ENCODE measurements around the gene RAD51B.

RAD51B gene

GRCh38 chr14:68587931-68588330 lies 768.4 kb downstream of the RAD51B start:
- ChIA-PET POLR2A (no interaction called here), CTCF (interaction anchor here (0.6 to 0.8 kb wide), 2 partner anchors 20 to 138 kb away, joined by 3 to 5 read pairs; no protein-coding TSS in a partner anchor)
- Histone ChIP-seq H3K9me3 (ENCODE audit: control insufficient read depth, insufficient read depth, low read depth, low read length) (no peaks in the 10 kb centered on the region), H3K36me3 (ENCODE audit: control insufficient read depth in 2 of 2, insufficient read depth in 1 of 2, low read length in 2 of 2) (no peaks in the 10 kb centered on the region), H3K27ac (ENCODE audit: extremely low read depth, low read depth, low read length) (no peak overlapping the region), H3K4me3 (ENCODE audit: low read depth, low read length) (no peak overlapping the region), H3K4me1 (ENCODE audit: control insufficient read depth, insufficient read depth, low read length) (no peaks in the 10 kb centered on the region; the same call in 1 of the 2 replicates)
- TF ChIP-seq ZNF530 (tag by site-specific recombination; IDR thresholded peaks at IDR 0.05; ENCODE audit: low read depth) (no peak), ZNF473 (tag by site-specific recombination; IDR thresholded peaks at IDR 0.05) (no peak), ZNF324 (tag by site-specific recombination; IDR thresholded peaks at IDR 0.05) (no peak), KLF1 (tag by site-specific recombination; IDR thresholded peaks at IDR 0.05) (no peak), MYNN (tag by site-specific recombination; IDR thresholded peaks at IDR 0.05; ENCODE audit: borderline replicate concordance) (no peak), ZBTB8A (tag by site-specific recombination; IDR thresholded peaks at IDR 0.05) (no peak), ZNF48 (tag by site-specific recombination; IDR thresholded peaks at IDR 0.05) (no peak), ZNF560 (tag by site-specific recombination; IDR thresholded peaks at IDR 0.05; ENCODE audit: borderline replicate concordance) (no peak), PRDM10 (tag by site-specific recombination; IDR thresholded peaks at IDR 0.05) (no peak), PRDM1 (tag by site-specific recombination; IDR thresholded peaks at IDR 0.05) (no peak), ZBTB21 (tag by site-specific recombination; IDR thresholded peaks at IDR 0.05) (no peak), ZBTB17 (tag by site-specific recombination; IDR thresholded peaks at IDR 0.05) (no peak), ZNF843 (tag by site-specific recombination; IDR thresholded peaks at IDR 0.05) (no peak), ZNF510 (tag by site-specific recombination; IDR thresholded peaks at IDR 0.05; ENCODE audit: insufficient replicate concordance) (no peak)
- TF ChIP-seq, protein P1, sequence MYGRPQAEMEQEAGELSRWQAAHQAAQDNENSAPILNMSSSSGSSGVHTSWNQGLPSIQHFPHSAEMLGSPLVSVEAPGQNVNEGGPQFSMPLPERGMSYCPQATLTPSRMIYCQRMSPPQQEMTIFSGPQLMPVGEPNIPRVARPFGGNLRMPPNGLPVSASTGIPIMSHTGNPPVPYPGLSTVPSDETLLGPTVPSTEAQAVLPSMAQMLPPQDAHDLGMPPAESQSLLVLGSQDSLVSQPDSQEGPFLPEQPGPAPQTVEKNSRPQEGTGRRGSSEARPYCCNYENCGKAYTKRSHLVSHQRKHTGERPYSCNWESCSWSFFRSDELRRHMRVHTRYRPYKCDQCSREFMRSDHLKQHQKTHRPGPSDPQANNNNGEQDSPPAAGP (tag by site-specific recombination; IDR thresholded peaks at IDR 0.05): no peak
- TF ChIP-seq, protein P2, sequence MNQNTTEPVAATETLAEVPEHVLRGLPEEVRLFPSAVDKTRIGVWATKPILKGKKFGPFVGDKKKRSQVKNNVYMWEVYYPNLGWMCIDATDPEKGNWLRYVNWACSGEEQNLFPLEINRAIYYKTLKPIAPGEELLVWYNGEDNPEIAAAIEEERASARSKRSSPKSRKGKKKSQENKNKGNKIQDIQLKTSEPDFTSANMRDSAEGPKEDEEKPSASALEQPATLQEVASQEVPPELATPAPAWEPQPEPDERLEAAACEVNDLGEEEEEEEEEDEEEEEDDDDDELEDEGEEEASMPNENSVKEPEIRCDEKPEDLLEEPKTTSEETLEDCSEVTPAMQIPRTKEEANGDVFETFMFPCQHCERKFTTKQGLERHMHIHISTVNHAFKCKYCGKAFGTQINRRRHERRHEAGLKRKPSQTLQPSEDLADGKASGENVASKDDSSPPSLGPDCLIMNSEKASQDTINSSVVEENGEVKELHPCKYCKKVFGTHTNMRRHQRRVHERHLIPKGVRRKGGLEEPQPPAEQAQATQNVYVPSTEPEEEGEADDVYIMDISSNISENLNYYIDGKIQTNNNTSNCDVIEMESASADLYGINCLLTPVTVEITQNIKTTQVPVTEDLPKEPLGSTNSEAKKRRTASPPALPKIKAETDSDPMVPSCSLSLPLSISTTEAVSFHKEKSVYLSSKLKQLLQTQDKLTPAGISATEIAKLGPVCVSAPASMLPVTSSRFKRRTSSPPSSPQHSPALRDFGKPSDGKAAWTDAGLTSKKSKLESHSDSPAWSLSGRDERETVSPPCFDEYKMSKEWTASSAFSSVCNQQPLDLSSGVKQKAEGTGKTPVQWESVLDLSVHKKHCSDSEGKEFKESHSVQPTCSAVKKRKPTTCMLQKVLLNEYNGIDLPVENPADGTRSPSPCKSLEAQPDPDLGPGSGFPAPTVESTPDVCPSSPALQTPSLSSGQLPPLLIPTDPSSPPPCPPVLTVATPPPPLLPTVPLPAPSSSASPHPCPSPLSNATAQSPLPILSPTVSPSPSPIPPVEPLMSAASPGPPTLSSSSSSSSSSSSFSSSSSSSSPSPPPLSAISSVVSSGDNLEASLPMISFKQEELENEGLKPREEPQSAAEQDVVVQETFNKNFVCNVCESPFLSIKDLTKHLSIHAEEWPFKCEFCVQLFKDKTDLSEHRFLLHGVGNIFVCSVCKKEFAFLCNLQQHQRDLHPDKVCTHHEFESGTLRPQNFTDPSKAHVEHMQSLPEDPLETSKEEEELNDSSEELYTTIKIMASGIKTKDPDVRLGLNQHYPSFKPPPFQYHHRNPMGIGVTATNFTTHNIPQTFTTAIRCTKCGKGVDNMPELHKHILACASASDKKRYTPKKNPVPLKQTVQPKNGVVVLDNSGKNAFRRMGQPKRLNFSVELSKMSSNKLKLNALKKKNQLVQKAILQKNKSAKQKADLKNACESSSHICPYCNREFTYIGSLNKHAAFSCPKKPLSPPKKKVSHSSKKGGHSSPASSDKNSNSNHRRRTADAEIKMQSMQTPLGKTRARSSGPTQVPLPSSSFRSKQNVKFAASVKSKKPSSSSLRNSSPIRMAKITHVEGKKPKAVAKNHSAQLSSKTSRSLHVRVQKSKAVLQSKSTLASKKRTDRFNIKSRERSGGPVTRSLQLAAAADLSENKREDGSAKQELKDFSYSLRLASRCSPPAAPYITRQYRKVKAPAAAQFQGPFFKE (tag by site-specific recombination; IDR thresholded peaks at IDR 0.05; ENCODE audit: borderline replicate concordance): no peak
- TF ChIP-seq, protein P3, sequence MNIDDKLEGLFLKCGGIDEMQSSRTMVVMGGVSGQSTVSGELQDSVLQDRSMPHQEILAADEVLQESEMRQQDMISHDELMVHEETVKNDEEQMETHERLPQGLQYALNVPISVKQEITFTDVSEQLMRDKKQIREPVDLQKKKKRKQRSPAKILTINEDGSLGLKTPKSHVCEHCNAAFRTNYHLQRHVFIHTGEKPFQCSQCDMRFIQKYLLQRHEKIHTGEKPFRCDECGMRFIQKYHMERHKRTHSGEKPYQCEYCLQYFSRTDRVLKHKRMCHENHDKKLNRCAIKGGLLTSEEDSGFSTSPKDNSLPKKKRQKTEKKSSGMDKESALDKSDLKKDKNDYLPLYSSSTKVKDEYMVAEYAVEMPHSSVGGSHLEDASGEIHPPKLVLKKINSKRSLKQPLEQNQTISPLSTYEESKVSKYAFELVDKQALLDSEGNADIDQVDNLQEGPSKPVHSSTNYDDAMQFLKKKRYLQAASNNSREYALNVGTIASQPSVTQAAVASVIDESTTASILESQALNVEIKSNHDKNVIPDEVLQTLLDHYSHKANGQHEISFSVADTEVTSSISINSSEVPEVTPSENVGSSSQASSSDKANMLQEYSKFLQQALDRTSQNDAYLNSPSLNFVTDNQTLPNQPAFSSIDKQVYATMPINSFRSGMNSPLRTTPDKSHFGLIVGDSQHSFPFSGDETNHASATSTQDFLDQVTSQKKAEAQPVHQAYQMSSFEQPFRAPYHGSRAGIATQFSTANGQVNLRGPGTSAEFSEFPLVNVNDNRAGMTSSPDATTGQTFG (tag by site-specific recombination; IDR thresholded peaks at IDR 0.05; ENCODE audit: borderline replicate concordance): no peak
- TF ChIP-seq, protein P4, sequence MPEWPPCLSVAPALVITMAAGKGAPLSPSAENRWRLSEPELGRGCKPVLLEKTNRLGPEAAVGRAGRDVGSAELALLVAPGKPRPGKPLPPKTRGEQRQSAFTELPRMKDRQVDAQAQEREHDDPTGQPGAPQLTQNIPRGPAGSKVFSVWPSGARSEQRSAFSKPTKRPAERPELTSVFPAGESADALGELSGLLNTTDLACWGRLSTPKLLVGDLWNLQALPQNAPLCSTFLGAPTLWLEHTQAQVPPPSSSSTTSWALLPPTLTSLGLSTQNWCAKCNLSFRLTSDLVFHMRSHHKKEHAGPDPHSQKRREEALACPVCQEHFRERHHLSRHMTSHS (tag by site-specific recombination; IDR thresholded peaks at IDR 0.05): no peak

Measured in HEK293 (cell line).